Activated T-cell treated with anti-CD3 and anti-CD28 coated beads, Interleukin-2, amount 50 U/mL, for 1 hour (primary cell): ENCODE results near the gene MT1X.

Source experiments
- DNase-seq: peaks from one replicate; pipeline ENCODE4 v3.0.0-alpha.2; 2020

The MT1X gene

GRCh38 chr16:56681939-56682702, at the start of gene MT1X:
Gene MT1X (plus strand): TSS chr16:56682470. CDS start chr16:56682541, 71 bp downstream.
- peak; percentile 91 for DNase-seq

GRCh38 chr16:56632848-56633365, 49.4 kb upstream of the MT1X start:
- no peak for DNase-seq

GRCh38 chr16:56633535-56633934, 48.7 kb upstream of the MT1X start:
- no peak for DNase-seq

GRCh38 chr16:56634715-56635440, 47.4 kb upstream of the MT1X start:
- no peak for DNase-seq

DNA sequence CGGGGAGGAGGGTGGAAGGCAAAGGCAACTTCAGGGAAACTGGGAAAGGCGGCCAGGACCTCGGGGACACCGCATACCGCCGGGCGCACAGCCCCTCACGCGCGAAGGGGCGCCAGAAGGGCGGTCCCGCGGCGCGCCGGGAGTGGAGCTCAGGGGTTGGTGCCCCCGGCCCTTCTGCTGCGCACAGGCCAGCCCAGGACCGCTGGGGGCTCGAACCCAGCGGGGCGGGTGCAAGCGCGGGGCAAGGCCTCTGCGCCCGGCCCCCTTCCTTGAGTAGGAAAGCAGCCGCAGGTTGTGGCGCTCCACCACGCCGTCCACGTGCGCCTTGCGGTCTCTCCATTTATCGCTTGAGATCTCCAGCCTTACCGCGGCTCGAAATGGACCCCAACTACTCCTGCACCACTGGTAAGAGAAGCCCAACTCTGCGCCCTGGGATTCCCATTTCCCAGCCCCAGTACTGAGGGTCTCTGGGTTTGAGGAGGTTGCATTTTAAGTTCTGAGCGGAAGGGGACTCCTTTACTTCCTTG, 46.8 kb upstream of the MT1X start:
- no peak for DNase-seq

GRCh38 chr16:56636616-56637413, 45.5 kb upstream of the MT1X start:
- DNase-seq, result no peak

- DNase-seq, result no peak
These were observed 44.2 kb upstream of the MT1X start, which contains the start of gene MT1A for GRCh38 chr16:56637814-56638750. Gene MT1A (plus strand): TSS chr16:56638666. CDS start chr16:56638739, 73 bp downstream.

DNA sequence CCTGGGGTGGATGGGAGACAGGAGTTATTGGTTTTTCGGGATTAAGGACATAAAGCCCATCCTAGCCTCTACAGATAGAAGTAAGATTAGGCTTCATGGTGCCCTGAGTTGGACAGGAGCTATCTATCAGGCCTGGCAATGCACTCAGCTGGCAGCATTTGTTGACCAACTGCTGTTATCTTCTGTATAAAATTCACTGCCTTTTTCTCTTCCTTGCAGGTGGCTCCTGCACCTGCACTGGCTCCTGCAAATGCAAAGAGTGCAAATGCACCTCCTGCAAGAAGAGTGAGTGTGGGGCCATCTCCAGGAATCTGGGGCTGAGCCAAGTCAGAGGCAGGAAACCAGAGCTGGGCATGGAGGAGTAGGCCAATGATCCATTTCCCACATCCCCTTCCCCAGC, 43.2 kb upstream of the MT1X start:
- no peak for DNase-seq

GRCh38 chr16:56640076-56640475, 42.2 kb upstream of the MT1X start:
- DNase-seq, result no peak

DNA sequence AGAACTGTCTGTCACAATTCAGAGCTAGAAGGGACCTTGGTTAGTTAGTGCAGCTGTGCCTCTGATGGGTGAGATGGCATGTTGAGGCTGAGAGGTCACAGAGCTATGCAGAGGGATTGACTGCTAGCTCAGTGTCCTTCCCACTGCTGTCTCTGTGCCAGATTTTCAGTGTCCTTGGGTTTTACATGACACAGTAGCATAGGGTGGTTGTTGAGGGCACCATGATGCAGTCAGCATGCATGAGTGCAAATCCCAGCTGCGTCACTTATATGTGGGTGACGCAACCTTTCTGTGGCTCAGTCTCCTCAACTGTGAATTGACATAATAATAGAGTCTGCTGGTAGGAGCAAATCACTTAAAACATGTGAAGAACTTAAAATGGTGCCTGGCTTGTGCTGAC, 41.1 kb upstream of the MT1X start:
- DNase-seq, result no peak

DNA sequence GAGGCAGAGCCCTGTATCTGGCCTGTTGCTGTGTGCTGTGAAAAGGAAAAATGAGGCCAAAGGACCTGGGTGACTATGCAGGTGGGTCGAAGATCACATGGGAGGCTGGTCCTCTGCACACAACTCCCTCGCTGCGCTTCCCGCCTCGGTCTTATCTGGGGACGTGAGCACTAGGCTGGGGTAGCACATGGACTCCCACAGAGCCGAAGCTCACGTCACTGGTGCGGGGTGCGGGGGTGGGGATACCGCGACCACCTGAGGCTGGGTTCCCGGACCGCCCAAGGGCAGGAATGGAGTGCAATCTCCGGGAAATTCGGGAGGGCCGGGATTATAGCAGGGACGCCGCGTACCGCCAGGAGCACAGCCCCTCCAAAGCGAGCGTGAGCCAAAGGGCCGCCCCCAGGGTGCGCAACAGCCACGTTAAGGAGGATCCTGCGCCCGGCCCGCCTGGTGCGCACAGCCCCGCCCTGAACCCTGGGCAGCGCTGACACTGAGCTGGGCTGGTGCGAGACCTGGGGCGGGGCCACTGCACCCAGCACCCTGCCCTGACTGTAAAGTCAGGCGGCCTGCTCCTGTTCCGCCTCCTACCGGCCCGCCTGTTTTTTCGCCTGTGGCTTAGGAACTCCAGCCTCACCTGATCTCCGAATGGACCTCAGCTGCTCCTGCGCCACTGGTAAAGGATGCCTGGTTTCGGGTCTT, 39.0 kb upstream of the MT1X start:
- DNase-seq, result peak; percentile 75

DNA sequence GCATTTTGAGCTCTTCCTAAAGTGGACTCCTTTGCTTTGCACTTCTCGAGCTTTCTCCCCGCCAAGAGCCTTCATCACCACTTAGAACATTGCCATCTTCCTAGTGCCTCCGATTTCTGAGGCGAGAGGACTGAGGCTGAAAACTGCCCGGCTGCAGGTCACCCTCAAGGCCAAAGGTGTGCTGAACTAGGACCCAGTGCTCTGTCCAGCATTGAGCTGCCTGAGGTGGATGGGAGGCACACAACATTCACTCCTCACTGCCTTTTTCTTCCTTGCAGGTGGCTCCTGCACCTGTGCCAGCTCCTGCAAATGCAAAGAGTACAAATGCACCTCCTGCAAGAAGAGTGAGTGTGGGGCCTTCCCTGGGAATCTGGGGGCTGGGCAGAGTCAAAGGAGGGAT, 38.4 kb upstream of the MT1X start:
- no peak for DNase-seq

DNA sequence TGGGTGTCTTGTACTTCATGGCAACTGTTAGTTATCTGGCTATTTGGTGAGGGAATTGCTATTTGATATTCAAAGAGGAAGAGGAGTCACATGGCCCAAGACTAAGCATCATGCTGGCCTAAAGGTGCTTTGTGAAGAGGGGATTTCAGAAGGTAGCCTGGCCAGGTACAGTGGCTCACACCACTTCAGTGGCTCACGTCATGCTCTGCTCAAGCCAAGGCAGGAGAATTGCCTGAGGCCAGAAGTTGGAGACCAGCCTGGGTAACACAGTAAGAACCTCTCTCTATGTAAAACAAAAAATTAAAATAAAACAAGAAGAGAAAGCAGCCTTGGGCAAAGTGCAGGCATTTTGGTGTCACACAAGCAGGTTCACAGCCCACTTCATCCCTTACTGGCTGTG, 37.0 kb upstream of the MT1X start:
- DNase-seq, result no peak

DNA sequence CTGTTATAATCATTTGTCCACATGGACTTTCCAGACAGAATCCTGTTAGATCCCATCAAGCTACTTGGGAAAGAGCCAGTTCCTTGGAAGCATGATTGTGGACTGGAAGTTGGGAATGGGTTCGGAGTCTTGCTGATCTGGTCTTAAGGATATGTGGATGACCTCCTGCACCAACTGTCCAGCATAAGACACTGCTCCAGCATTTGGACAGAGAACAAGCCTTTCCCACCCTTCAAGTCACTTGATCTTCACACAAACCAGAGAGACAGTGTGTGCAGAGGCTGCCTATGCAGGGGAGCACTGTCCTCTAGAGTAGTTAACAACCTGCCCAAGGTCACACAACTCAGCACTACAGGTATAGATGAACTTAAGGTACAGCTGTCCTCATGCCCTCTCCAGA, 36.4 kb upstream of the MT1X start:
- DNase-seq, result no peak

DNA sequence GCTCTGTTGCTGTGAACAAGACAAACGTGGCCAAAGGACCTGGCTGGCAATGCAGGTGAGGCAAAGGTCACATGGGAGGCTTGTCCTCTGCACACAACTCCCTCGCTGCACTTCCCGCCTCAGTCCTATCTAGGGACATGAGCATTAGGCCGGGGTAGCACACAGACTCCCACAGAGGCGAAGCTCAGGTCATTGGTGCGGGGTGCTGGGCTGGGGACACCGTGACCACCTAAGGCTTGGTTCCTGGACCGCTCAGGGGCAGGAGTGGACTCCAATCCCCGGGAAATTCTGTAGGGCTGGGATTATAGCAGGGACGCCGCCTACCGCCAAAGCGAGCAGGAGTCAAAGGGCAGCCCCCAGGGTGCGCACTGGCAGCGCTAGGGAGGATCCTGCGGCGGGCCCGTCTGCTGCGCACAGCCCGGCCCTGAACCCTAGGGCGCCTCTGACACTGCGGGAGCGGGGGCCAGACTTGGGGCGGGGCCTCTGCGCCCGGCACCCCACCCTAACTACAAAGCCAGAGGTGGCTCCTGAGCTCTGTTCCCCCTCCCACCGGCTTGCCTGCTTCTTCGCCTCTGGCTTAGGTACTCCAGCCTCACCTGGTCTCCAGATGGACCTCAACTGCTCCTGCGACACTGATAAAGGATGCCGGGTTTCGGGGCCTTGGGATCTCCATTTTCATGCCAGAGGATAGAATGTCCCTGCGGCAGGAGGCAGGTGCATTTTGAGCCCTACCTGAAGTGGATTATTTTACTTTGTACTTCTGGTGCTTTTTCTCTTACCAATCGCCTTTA, 34.4 kb upstream of the MT1X start:
- no peak for DNase-seq

GRCh38 chr16:56649271-56649670, 33.0 kb upstream of the MT1X start:
- no peak for DNase-seq

DNA sequence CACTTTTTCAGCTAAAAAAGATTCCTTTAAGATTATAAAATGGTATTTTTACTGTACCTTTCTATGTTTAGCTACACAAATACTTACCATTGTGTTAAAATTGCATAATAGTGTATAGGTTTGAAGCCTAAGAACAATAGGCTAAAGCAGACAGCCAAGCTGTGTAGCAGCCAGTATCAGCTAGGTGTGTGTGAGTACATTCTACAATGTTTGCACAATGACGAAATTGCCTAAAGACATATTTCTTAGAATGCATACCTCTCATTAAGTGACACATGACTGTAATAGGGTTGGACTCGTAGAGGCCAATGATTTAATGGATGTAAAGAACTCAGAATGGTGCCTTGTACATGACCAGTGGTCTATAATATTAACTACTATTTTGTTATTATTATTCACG, 32.5 kb upstream of the MT1X start:
- DNase-seq, result no peak

- DNase-seq, result no peak
These were observed 30.7 kb upstream of the MT1X start, which contains the start of gene MT1B for GRCh38 chr16:56651586-56651985. Gene MT1B (plus strand): TSS chr16:56651886. CDS start chr16:56651954, 68 bp downstream.

DNA sequence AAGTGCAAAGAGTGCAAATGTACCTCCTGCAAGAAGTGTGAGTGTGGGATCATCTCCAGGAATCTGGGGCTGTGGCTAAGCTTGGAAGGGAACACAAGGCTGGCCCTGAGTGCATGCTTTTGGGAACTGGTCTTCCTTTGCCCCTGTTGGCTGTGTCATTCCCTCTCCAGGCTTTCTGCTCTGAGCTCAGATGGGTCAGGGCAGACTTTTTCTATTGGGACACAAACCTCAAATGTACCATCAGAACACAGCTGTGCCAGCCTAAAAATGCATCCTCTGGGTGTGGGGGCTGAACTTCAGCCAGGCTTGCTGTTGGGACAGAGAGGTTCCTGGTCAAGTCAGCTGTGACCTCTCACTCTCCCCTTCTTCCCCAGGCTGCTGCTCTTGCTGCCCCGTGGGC, 29.7 kb upstream of the MT1X start:
- no peak for DNase-seq

DNA sequence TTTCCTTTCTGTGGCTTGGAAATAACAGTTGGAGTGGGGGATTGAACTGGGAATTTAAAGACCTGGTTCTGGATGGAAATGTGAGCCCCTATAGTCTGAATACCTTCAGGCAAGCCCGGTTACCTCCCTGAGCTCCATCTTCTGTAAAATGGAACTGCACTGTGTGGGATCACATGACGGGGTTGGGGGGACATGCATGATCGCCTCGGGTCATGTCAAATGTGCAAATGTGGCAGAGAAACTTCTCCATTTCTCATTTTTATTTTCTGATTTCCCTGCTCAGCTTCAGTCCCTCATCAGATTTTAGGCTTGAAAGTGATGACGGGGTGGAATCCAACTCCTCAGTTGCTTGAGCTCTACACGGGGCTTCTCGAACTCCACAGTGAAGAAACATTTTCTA, 29.1 kb upstream of the MT1X start:
- no peak for DNase-seq
